ENCODE measurements around the gene LYZL6.

DNA sequence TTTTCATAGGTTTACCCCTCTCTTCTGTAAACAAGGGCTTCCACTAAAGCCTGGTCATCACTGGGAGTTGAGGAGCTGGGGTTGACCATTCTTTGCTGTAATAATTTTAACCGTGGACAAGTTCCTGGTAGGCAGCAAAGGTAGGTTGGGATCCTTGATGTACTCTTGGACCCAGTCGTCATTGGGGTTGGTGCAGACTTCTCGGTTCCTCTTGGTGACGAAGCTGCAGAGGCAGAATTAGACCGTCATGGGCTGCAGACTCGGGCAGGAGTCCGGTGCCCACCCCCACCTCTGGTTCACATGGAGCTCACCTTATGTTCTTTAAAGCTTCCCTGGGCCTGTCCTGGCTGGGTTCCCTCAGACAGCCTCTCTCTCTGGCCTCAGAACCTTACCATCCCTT lies 34.0 kb upstream of the LYZL6 start:
- TF ChIP-seq CTCF (IDR thresholded peaks at IDR 0.05 in 8 of 11, conservative IDR thresholded peaks at IDR 0.05 in 3 of 11) (no peak), POLR2AphosphoS5 (IDR thresholded peaks at IDR 0.05) (peak in 1 of 3 donors; percentile 36)
